ENCODE results near the gene ABCC2. TPM values are rescaled to one million over a fixed set of nuclear protein-coding genes. Genes with fewer than 3 reads are reported as not detected.

ABCC2 gene
- total RNA-seq, 2 experiments from 2014 or later = 0.38 to 0.59 TPM

GRCh38 chr10:99761365-99761764, 21.1 kb upstream of the ABCC2 start:
- Histone ChIP-seq H3K9me2 (ENCODE audit: insufficient read depth, low read length) (no peaks in the 10 kb centered on the region), H2AFZ (ENCODE audit: low read length) (no peak overlapping the region), H3K27ac (ENCODE audit: low read depth, low read length, poor library complexity, severe bottlenecking) (no peak overlapping the region), H3K4me1 (ENCODE audit: insufficient read depth, low read length, poor library complexity, severe bottlenecking) (peaks cover 5% of the 10 kb centered on the region), H4K20me1 (ENCODE audit: insufficient read depth, low read length) (no peaks in the 10 kb centered on the region), H3K4me2 (ENCODE audit: low read length) (no peak overlapping the region), H3K4me3 (ENCODE audit: low read depth, low read length, poor library complexity, severe bottlenecking) (no peak overlapping the region), H3K36me3 (ENCODE audit: insufficient read depth, low read length) (peaks cover 60% of the 10 kb centered on the region), H3K9me3 (ENCODE audit: low read length) (no peaks in the 10 kb centered on the region), H3K79me2 (ENCODE audit: insufficient read depth, low read depth, low read length) (no peaks in the 10 kb centered on the region)
- intact Hi-C loops (cut with micrococcal nuclease; ENCODE audit: unreplicated experiment) = no loop called here
- CTCF ChIA-PET (ENCODE audit: unreplicated experiment) = no interaction called here
- POLR2A ChIA-PET = no interaction called here
- no peak for DNase-seq (ENCODE audit: low spot score)
- no TSS peak for BruUV-seq (replicated peaks)
- no peak for TF ChIP-seq CTCF (conservative IDR thresholded peaks at IDR 0.05; ENCODE audit: low read length)
- TF ChIP-seq EZH2phosphoT487 (IDR thresholded peaks at IDR 0.05; ENCODE audit: borderline replicate concordance, low read depth, low read length) = no peak

- intact Hi-C loops (cut with micrococcal nuclease; ENCODE audit: unreplicated experiment) = no loop called here
- POLR2A ChIA-PET = interaction anchor here (0.6 kb wide), 1 partner anchor 113 kb away, joined by 3 read pairs; no protein-coding TSS in a partner anchor
These were observed 16.7 kb upstream of the ABCC2 start for GRCh38 chr10:99765672-99766301.

More at GRCh38 chr10:99765672-99766301, 16.7 kb upstream of the ABCC2 start:
- no peaks in the 10 kb centered on the region for H3K9me2 ChIP-seq (ENCODE audit: insufficient read depth, low read length)
- no peaks in the 10 kb centered on the region for H3K79me2 ChIP-seq (ENCODE audit: insufficient read depth, low read depth, low read length)
- H3K4me3 ChIP-seq (ENCODE audit: low read depth, low read length, poor library complexity, severe bottlenecking) = no peak overlapping the region
- no peak overlapping the region for H2AFZ ChIP-seq (ENCODE audit: low read length)
- H3K27ac ChIP-seq (ENCODE audit: low read depth, low read length, poor library complexity, severe bottlenecking) = no peak overlapping the region
- H3K36me3 ChIP-seq (ENCODE audit: insufficient read depth, low read length) = peaks cover 16% of the 10 kb centered on the region
- H3K4me2 ChIP-seq (ENCODE audit: low read length) = no peak overlapping the region
- TF ChIP-seq EZH2phosphoT487 (IDR thresholded peaks at IDR 0.05; ENCODE audit: borderline replicate concordance, low read depth, low read length) (no peak), CTCF (conservative IDR thresholded peaks at IDR 0.05; ENCODE audit: low read length) (no peak)
- H4K20me1 ChIP-seq (ENCODE audit: insufficient read depth, low read length) = no peaks in the 10 kb centered on the region
- H3K9me3 ChIP-seq (ENCODE audit: low read length) = no peaks in the 10 kb centered on the region
- H3K4me1 ChIP-seq (ENCODE audit: insufficient read depth, low read length, poor library complexity, severe bottlenecking) = no peaks in the 10 kb centered on the region
- BruUV-seq (replicated peaks) = no TSS peak
- CTCF ChIA-PET (ENCODE audit: unreplicated experiment) = no interaction called here
- DNase-seq (ENCODE audit: low spot score) = no peak

Measured in OCI-LY7 (cell line).